ENCODE data around the gene AGBL3.

AGBL3 gene

DNA sequence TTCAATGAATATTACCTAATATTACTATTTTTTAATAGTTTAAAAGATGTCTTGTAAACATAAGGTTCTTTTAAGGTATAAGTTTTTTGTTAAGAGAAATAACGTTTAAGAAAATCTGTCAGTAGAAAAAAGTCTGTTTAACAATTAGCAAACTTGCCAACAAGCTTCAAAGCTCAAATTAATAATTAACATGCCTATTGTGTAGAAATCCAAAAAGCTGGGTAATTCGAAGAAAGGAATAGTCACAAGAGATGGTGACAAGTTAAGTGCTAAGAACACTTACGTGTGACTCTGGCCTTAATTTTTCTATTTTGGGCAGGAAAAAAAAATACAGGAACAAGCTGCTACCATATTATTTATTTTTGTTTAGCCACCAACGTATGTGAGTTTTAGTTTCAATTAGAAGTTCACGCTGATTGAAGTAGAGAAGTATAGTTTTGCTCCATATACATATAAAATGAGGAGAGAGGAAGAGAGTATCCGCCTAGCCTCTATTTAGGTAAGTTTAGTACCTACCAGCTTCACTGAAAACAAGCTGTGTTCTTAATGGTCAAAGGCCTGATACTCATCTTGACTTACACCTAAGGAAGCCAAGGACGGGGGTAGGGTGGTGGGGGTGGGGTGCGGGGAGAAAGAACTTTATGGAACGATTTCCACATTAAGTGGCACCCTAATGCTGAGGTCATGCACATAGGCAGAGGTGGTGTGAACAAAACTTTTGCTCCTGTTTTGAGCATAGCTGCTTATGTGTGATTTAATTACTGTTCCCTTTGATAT is 43.4 kb upstream of the AGBL3 start:
- DNase-seq (ENCODE audit: low read depth, low spot score): no peak
- H3K9me3 ChIP-seq (ENCODE audit: insufficient read depth, low read length): no peaks in the 10 kb centered on the region
- H3K27me3 ChIP-seq (ENCODE audit: insufficient read depth, insufficient read length): no peaks in the 10 kb centered on the region
- peaks cover 51% of the 10 kb centered on the region for H3K36me3 ChIP-seq (ENCODE audit: insufficient read depth, insufficient read length, low read length)
- H3K9ac ChIP-seq (ENCODE audit: insufficient read length, low read depth): no peak overlapping the region
- H3K4me3 ChIP-seq (ENCODE audit: insufficient read length, low read depth): no peak overlapping the region
- H3K4me1 ChIP-seq (ENCODE audit: insufficient read depth, insufficient read length): no peaks in the 10 kb centered on the region
- TF ChIP-seq ZNF274 (IDR thresholded peaks at IDR 0.05; ENCODE audit: low read depth, low read length): no peak
- TF ChIP-seq SUZ12 (IDR thresholded peaks at IDR 0.05; ENCODE audit: extremely low read depth, insufficient read depth, insufficient read length): no peak
- no peak for TF ChIP-seq YY1 (IDR thresholded peaks at IDR 0.05; ENCODE audit: insufficient read depth, insufficient read length)

DNA sequence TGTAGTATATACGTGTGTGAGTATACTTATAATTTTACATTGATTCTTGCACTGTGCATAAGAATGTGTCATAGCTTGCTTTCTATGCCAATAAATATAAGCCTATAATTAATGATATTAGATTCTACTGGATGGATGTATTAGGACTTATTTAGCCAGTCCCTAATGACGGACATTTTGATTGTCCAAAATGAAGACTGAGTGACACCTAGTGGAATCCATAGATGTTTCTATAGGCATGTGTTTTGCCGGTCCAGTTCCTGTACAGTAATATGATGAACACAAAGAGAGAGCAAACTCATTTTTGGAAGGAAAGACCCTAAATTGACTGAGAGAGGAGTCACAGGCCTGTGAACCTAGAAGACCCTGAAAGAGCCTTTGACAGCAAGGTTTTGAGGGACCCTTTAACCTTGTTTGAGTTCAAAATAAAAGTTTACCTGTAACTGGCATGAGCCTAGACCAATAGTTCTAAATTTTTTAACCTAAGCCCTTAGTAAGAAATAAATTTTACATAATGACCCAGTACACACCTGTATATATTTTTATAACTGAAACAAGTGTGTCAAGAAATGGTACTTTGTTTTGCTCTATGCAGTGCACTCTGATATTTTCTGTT is 42.4 kb upstream of the AGBL3 start:
- Histone ChIP-seq H3K36me3 (ENCODE audit: insufficient read depth, insufficient read length, low read length) (peaks cover 51% of the 10 kb centered on the region), H3K27me3 (ENCODE audit: insufficient read depth, insufficient read length) (no peaks in the 10 kb centered on the region), H3K9ac (ENCODE audit: insufficient read length, low read depth) (no peak overlapping the region), H3K4me1 (ENCODE audit: insufficient read depth, insufficient read length) (no peaks in the 10 kb centered on the region), H3K9me3 (ENCODE audit: insufficient read depth, low read length) (no peaks in the 10 kb centered on the region), H3K4me3 (ENCODE audit: insufficient read length, low read depth) (no peak overlapping the region)
- DNase-seq (ENCODE audit: low read depth, low spot score): no peak
- TF ChIP-seq ZNF274 (IDR thresholded peaks at IDR 0.05; ENCODE audit: low read depth, low read length): no peak
- no peak for TF ChIP-seq YY1 (IDR thresholded peaks at IDR 0.05; ENCODE audit: insufficient read depth, insufficient read length)
- no peak for TF ChIP-seq SUZ12 (IDR thresholded peaks at IDR 0.05; ENCODE audit: extremely low read depth, insufficient read depth, insufficient read length)

DNA sequence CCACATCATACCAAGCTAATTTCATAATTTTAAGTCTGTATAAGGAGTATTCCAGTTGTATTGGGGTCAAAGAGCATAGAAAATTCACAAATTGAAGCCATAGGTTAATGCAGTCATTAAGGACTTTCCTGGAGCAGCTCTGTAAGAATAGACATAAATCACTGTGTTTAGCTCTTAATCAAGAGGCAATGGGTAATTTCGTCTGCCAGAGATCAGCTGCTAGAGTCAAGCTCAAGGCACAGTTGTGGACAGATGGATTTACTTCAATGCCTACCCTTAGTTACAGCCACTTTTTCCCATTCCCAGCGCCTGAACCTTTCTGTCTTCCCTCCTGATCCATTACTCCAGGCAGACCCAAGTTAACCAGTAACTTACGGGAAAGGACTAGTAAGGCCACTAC is 40.6 kb upstream of the AGBL3 start:
- no peak overlapping the region for H3K9ac ChIP-seq (ENCODE audit: insufficient read length, low read depth)
- no peaks in the 10 kb centered on the region for H3K9me3 ChIP-seq (ENCODE audit: insufficient read depth, low read length)
- H3K36me3 ChIP-seq (ENCODE audit: insufficient read depth, insufficient read length, low read length): peaks cover 59% of the 10 kb centered on the region
- no peak overlapping the region for H3K4me3 ChIP-seq (ENCODE audit: insufficient read length, low read depth)
- H3K4me1 ChIP-seq (ENCODE audit: insufficient read depth, insufficient read length): no peaks in the 10 kb centered on the region
- TF ChIP-seq ZNF274 (IDR thresholded peaks at IDR 0.05; ENCODE audit: low read depth, low read length) (no peak), SUZ12 (IDR thresholded peaks at IDR 0.05; ENCODE audit: extremely low read depth, insufficient read depth, insufficient read length) (no peak), YY1 (IDR thresholded peaks at IDR 0.05; ENCODE audit: insufficient read depth, insufficient read length) (no peak)
- H3K27me3 ChIP-seq (ENCODE audit: insufficient read depth, insufficient read length): no peaks in the 10 kb centered on the region
- DNase-seq (ENCODE audit: low read depth, low spot score): no peak

DNA sequence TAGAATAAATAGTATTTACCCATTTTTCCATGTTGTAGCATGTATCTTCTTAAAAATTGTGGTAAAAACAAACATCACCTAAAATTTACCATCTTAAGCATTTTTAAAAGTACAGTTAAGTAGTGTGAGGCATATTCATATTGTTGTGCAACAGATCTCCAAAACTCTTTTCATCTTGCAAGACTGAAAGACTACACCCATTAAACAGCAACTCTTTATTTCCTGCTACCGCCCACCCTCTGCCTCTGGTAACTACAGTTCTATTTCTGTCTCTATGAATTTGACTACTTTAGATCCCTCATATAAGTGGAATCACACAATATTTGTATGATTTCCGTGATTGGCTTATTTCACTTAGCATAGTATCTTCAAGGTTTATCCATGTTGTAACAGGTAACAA is 40.0 kb upstream of the AGBL3 start:
- TF ChIP-seq ZNF274 (IDR thresholded peaks at IDR 0.05; ENCODE audit: low read depth, low read length) (no peak), SUZ12 (IDR thresholded peaks at IDR 0.05; ENCODE audit: extremely low read depth, insufficient read depth, insufficient read length) (no peak), YY1 (IDR thresholded peaks at IDR 0.05; ENCODE audit: insufficient read depth, insufficient read length) (no peak)
- H3K27me3 ChIP-seq (ENCODE audit: insufficient read depth, insufficient read length): no peaks in the 10 kb centered on the region
- no peaks in the 10 kb centered on the region for H3K4me1 ChIP-seq (ENCODE audit: insufficient read depth, insufficient read length)
- H3K4me3 ChIP-seq (ENCODE audit: insufficient read length, low read depth): no peak overlapping the region
- DNase-seq (ENCODE audit: low read depth, low spot score): no peak
- H3K36me3 ChIP-seq (ENCODE audit: insufficient read depth, insufficient read length, low read length): peaks cover 64% of the 10 kb centered on the region
- H3K9me3 ChIP-seq (ENCODE audit: insufficient read depth, low read length): no peaks in the 10 kb centered on the region
- H3K9ac ChIP-seq (ENCODE audit: insufficient read length, low read depth): no peak overlapping the region

DNA sequence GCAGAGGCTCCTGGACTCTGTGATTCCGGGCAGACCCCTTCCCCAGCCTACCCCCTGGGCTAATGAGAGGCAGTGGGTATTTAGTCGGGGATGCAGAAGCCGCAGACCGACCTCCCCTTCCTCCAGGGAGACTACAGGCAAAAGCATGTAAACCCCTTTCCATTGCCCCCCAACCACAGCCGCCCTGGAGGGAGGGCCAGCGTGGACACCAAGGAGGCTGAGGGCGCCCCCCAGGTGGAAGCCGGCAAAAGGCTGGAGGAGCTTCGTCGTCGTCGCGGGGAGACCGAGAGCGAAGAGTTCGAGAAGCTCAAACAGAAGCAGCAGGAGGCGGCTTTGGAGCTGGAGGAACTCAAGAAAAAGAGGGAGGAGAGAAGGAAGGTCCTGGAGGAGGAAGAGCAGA is 39.0 kb upstream of the AGBL3 start:
- H3K9ac ChIP-seq (ENCODE audit: insufficient read length, low read depth): no peak overlapping the region
- no peaks in the 10 kb centered on the region for H3K4me1 ChIP-seq (ENCODE audit: insufficient read depth, insufficient read length)
- no peak overlapping the region for H3K4me3 ChIP-seq (ENCODE audit: insufficient read length, low read depth)
- TF ChIP-seq ZNF274 (IDR thresholded peaks at IDR 0.05; ENCODE audit: low read depth, low read length) (no peak), SUZ12 (IDR thresholded peaks at IDR 0.05; ENCODE audit: extremely low read depth, insufficient read depth, insufficient read length) (no peak), YY1 (IDR thresholded peaks at IDR 0.05; ENCODE audit: insufficient read depth, insufficient read length) (no peak)
- H3K9me3 ChIP-seq (ENCODE audit: insufficient read depth, low read length): no peaks in the 10 kb centered on the region
- no peak for DNase-seq (ENCODE audit: low read depth, low spot score)
- no peaks in the 10 kb centered on the region for H3K27me3 ChIP-seq (ENCODE audit: insufficient read depth, insufficient read length)
- peaks cover 65% of the 10 kb centered on the region for H3K36me3 ChIP-seq (ENCODE audit: insufficient read depth, insufficient read length, low read length)

DNA sequence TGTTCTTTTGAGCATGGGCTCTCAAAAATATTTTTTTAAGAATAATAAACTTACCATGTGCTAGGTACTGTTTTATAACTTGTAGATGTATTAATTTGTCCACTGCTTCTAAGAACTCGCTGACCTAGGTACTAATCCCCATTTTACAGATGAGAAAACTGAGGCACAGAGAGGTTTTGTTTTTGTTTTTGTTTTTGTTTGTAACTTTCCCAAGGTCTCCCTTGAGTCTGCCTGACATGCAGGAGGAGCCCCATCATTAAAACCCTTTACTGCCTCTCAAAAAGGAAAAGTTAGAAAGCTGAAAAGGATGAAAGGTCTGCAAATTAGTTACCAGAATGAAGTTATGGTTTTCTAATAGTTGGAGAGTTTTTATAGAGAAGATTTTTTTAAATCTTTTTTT is 38.5 kb upstream of the AGBL3 start:
- H3K4me3 ChIP-seq (ENCODE audit: insufficient read length, low read depth): no peak overlapping the region
- TF ChIP-seq SUZ12 (IDR thresholded peaks at IDR 0.05; ENCODE audit: extremely low read depth, insufficient read depth, insufficient read length) (no peak), YY1 (IDR thresholded peaks at IDR 0.05; ENCODE audit: insufficient read depth, insufficient read length) (no peak), ZNF274 (IDR thresholded peaks at IDR 0.05; ENCODE audit: low read depth, low read length) (no peak)
- H3K27me3 ChIP-seq (ENCODE audit: insufficient read depth, insufficient read length): no peaks in the 10 kb centered on the region
- no peak overlapping the region for H3K9ac ChIP-seq (ENCODE audit: insufficient read length, low read depth)
- peaks cover 63% of the 10 kb centered on the region for H3K36me3 ChIP-seq (ENCODE audit: insufficient read depth, insufficient read length, low read length)
- DNase-seq (ENCODE audit: low read depth, low spot score): no peak
- H3K4me1 ChIP-seq (ENCODE audit: insufficient read depth, insufficient read length): no peaks in the 10 kb centered on the region
- no peaks in the 10 kb centered on the region for H3K9me3 ChIP-seq (ENCODE audit: insufficient read depth, low read length)

DNA sequence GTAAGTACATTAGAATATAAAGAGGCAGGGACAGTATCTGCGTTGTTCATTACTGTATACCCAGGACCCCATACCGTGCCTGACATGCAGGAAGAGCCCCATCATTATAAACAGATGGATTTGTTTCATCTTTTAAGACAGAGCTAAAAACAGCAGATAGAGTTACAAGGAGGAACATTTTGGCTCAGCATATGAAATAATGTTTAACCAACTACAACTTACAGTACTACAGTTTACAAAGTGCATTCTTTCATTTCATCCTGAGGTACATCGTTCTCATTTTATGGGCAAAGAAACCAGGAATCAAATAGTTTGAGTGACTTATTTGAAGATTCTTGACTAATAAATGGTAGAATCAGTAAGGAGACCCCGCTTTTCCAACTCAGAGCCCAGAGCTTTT is 38.1 kb upstream of the AGBL3 start:
- TF ChIP-seq ZNF274 (IDR thresholded peaks at IDR 0.05; ENCODE audit: low read depth, low read length): no peak
- TF ChIP-seq SUZ12 (IDR thresholded peaks at IDR 0.05; ENCODE audit: extremely low read depth, insufficient read depth, insufficient read length): no peak
- no peak for TF ChIP-seq YY1 (IDR thresholded peaks at IDR 0.05; ENCODE audit: insufficient read depth, insufficient read length)
- no peak for DNase-seq (ENCODE audit: low read depth, low spot score)
- H3K36me3 ChIP-seq (ENCODE audit: insufficient read depth, insufficient read length, low read length): peaks cover 63% of the 10 kb centered on the region

More for the DNA sequence above, 38.1 kb upstream of the AGBL3 start:
- Histone ChIP-seq H3K9me3 (ENCODE audit: insufficient read depth, low read length) (no peaks in the 10 kb centered on the region), H3K4me3 (ENCODE audit: insufficient read length, low read depth) (no peak overlapping the region), H3K9ac (ENCODE audit: insufficient read length, low read depth) (no peak overlapping the region), H3K4me1 (ENCODE audit: insufficient read depth, insufficient read length) (no peaks in the 10 kb centered on the region), H3K27me3 (ENCODE audit: insufficient read depth, insufficient read length) (no peaks in the 10 kb centered on the region)
